DND-41 (cell line): Measurements from ENCODE around the gene GTPBP2.

Experiments
- EZH2 ChIP-seq: IDR thresholded peaks from 3 replicates; pipeline ENCODE4 v1.6.1; 2012; ENCODE audit warnings: borderline replicate concordance, low read depth, mild to moderate bottlenecking, moderate library complexity, low read length, inconsistent platforms; ENCODE audit not compliant: severe bottlenecking
- TF ChIP-seq, protein P1 (sequence below): IDR thresholded peaks from 2 replicates; pipeline ENCODE4 v1.5.1; 2012; ENCODE audit warnings: borderline replicate concordance, low read length, moderate library complexity, mild to moderate bottlenecking; ENCODE audit not compliant: poor library complexity, severe bottlenecking; ENCODE audit errors: extremely low read depth

DNA sequence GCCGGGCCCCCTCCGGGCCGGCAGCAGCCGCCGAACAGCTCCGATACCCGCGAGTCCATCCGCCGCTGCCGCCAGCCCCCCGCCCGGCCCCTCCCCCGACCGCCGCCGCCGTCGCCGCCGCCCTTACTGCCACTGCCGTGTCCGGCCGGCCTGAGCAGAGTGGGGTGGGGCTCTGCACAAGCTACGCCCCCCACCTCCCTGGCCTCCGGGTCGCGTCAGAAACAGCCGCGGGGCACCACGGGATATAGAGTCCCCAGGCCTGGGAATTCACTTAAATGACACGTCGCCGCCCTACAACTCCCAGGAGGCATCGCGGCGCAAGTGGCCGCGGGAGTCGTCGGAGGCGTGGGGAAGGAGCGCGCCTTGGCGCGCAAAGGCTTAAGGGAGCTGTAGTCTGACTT is at the start of gene GTPBP2:
- TF ChIP-seq, protein P1, sequence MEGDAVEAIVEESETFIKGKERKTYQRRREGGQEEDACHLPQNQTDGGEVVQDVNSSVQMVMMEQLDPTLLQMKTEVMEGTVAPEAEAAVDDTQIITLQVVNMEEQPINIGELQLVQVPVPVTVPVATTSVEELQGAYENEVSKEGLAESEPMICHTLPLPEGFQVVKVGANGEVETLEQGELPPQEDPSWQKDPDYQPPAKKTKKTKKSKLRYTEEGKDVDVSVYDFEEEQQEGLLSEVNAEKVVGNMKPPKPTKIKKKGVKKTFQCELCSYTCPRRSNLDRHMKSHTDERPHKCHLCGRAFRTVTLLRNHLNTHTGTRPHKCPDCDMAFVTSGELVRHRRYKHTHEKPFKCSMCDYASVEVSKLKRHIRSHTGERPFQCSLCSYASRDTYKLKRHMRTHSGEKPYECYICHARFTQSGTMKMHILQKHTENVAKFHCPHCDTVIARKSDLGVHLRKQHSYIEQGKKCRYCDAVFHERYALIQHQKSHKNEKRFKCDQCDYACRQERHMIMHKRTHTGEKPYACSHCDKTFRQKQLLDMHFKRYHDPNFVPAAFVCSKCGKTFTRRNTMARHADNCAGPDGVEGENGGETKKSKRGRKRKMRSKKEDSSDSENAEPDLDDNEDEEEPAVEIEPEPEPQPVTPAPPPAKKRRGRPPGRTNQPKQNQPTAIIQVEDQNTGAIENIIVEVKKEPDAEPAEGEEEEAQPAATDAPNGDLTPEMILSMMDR, result no peak
- no peak for TF ChIP-seq EZH2
